ENCODE measurements around the gene TSPAN4.

Gene TSPAN4

DNA sequence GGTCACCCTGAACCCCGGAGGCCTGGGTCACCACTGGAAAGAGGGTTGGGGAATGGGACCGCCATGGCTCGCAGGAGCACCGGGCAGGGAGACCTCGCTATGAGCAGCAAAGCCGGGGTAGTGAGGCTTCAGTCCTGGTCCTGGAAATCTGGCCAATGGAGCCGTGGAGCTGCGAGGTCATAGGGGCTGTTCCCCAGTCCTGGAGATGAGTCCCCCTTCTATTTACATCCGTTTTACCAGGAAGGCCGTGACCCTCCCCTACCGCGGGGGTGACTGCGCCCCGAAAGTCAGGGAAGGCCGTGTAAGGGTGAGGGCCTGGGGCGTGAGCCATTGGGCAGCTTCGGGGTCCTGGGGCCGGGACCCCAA lies 38.1 kb upstream of the TSPAN4 start:
- no peak for DNase-seq

GRCh38 chr11:808427-809286 lies 34.0 kb upstream of the TSPAN4 start:
- DNase-seq = no peak

GRCh38 chr11:809287-810039 lies 33.2 kb upstream of the TSPAN4 start, which contains the start of gene RPLP2:
RPLP2 (plus strand) TSS chr11:809967; CDS start chr11:810235, 268 bp downstream.
- peak; percentile 97 for DNase-seq

DNA sequence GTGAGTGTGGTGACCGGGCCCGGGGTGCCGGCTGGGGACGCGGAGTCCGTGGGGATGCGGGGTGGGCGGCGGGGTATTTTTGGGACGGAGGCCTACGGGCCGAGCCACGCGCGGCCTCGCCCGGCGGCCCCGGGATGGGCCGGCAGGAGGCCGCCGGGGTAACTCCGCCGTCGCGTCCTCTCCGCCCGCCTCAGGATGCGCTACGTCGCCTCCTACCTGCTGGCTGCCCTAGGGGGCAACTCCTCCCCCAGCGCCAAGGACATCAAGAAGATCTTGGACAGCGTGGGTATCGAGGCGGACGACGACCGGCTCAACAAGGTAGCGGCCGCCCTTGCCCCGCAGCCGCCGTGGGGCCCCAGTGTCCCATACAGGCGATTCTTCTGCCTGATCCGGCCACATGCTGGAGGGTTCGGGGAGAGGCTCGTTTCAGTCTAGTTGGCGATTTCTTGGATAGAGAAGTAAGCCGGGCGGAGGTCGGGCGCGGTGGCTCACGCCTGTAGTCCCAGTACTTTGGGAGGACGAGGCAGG lies 32.5 kb upstream of the TSPAN4 start:
- no peak for DNase-seq

DNA sequence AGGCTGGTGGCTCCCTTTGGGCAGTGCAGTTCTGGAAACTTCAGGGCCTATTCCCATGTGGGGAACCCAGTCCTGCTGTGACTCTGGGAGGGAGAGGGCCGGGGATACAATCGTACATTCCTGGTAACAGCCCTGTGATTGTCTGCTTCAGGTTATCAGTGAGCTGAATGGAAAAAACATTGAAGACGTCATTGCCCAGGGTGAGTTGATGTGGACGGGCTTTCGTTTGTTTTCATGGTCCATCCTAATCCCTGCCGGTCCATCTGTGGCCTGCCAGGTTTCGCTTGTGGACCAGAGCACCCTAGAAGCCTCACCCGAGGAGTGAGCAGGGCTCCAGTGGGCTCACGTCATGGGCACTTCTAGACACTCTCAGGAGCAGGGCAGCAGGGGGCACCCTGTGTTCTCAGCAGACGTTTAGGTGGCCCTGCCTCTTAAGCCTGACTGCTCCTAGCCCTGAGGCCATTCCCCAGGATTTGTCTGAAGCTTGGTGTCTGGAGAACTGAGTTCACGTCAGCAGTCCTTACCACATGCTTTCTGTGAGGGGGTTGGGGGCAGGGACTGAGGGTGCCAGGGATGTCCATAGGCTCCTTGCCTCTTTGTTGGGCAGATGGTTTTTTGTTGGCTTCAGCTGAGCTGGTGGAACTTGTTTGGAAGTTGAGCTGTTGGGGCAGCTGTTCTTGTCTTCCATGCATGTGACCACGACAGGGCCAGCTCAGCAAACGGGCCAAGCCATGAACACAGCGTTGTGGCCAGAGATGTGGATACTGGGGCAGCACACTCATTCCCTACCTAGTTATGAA lies 31.0 kb upstream of the TSPAN4 start:
- DNase-seq = no peak

DNA sequence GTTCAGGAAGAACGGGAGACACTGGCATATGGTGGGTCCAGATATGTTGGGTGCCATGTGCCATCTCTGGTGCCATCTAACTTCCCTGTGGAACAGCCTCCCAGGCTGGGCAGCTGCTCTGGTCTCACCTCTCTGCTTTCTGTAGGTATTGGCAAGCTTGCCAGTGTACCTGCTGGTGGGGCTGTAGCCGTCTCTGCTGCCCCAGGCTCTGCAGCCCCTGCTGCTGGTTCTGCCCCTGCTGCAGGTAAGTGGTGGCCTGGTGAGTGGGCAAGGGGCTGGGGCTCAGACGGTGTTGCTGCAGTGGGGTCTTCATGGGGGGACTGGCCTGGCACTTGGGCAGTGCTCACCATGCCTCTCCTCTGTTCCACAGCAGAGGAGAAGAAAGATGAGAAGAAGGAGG lies 30.3 kb upstream of the TSPAN4 start:
- no peak for DNase-seq

DNA sequence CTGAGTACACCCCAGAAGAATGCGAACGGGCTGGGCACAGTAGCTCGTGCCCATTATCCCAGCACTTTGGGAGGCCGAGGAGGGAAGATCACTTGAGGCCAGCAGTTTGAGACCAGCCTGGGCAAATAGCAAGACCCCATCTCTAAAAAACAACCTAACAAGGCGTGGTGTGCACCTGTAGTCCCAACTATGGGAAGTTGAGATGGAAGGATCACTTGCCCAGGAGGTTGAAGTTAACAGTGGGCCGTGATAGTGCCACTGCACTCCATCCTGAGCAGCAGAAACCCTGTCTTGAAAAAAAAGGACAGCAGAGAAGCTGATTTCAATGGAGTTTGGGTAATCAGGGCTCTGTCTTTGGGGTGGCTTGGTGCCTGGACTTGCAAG lies 29.6 kb upstream of the TSPAN4 start:
- no peak for DNase-seq

GRCh38 chr11:813456-814096 lies 29.1 kb upstream of the TSPAN4 start:
- DNase-seq = no peak

GRCh38 chr11:815675-816432 lies 26.8 kb upstream of the TSPAN4 start:
- no peak for DNase-seq

- DNase-seq = no peak
These were observed 26.2 kb upstream of the TSPAN4 start for GRCh38 chr11:816433-816779.

DNA sequence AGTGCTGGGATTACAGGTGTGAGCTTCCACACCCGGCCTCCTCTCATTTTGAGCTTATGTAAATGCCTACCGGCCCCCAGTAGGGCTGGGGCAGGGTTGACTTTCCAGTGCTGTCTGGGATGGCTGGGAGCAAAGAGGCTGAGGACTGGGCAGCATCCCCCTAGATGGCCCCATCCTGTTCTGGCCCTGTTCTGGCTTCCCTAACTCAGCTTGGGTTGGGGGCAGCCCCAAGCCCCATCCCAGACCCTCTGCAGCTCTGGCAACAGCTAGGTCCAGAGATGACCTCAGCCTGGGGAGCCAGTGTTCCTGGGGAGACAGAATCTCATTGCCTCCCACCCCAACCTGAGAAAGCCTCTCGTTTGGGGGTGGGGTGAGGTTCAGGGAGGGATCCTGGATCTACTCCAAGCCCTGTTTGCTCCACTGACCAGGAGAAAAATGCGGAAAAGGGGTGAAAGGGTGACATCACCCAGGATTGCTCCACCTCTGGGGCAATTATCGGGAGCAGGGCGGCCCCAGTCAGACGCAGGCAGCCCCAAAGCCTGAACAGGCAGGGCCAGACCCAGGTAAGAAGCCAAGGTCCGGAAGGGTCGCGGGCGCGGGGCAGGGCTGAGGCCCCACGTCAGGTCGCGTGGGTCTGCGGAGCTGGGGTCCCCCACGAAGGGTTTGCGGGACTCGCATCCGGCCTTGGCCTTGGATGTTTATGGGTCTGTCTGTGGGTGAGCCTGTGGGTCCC lies 24.1 kb upstream of the TSPAN4 start, which contains the start of gene PNPLA2:
Gene PNPLA2, plus strand, starts transcription at position 519 of the 733 bp plus-strand sequence. CDS start 805 bp downstream, outside the sequence.
- no peak for DNase-seq

DNA sequence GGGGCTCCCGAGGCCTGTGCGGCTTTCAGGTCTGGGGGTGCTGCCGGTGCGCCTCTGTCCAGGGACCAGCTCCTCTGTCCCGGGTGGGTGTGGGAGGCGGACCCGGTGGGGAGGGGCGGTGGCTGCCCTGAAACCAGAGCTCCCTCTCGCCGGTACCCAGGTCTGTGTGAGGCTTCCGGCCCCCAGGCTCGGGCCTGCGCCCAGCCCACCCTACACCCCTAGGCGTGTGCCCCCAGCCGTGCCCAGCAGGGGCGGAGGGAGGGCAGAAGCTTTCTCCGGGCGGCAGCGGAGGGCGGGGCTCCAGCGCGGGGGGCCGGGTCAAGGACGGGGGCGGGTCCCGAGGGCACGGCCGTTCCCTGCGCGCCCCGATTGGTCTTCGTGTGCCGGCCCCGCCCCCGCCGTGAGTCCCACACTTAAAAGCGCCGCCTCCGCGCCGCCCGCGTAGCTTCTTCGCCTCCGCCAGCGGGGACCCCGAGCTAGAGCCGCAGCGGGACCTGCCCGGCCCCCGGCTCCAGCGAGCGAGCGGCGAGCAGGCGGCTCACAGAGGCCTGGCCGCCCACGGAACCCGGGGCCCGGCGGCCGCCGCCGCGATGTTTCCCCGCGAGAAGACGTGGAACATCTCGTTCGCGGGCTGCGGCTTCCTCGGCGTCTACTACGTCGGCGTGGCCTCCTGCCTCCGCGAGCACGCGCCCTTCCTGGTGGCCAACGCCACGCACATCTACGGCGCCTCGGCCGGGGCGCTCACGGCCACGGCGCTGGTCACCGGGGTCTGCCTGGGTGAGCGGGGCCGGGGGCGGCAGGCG lies 23.3 kb upstream of the TSPAN4 start:
- peak; percentile 87 for DNase-seq

DNA sequence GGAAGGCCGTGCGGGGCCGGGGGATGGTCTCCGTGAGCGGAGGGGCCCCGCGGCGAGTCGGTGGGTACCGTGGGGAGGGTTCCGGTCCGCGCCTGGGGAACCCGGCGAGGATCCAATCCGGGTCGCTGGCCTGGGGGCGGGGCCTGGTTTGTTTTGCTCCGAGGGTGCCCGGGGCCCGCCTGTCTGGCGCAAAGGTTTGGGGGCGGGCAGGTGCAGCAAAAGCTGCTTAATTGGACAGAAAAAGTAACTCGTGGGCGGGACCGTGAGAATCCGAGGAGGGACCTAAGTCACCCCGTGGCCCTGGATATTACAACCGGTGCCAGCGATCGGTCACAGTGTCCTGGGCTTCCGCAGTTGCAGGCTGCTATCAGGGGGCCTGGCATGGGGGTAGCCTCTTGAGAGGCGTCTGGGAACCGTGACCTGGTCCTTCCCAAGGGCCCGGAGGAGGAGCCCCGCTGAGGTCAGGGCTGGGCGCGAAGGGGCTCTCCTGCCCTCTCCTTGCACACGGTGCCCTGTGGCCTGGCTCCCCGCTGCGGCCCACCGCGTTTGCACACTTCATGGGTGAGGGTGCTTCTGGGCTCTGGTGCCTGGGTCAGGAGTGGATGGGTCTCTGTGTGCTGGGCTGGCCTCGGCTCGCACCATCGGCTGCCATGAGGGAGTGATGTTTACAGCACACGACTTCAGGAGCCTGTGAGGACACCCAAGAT lies 22.6 kb upstream of the TSPAN4 start:
- DNase-seq = peak; percentile 69

DNA sequence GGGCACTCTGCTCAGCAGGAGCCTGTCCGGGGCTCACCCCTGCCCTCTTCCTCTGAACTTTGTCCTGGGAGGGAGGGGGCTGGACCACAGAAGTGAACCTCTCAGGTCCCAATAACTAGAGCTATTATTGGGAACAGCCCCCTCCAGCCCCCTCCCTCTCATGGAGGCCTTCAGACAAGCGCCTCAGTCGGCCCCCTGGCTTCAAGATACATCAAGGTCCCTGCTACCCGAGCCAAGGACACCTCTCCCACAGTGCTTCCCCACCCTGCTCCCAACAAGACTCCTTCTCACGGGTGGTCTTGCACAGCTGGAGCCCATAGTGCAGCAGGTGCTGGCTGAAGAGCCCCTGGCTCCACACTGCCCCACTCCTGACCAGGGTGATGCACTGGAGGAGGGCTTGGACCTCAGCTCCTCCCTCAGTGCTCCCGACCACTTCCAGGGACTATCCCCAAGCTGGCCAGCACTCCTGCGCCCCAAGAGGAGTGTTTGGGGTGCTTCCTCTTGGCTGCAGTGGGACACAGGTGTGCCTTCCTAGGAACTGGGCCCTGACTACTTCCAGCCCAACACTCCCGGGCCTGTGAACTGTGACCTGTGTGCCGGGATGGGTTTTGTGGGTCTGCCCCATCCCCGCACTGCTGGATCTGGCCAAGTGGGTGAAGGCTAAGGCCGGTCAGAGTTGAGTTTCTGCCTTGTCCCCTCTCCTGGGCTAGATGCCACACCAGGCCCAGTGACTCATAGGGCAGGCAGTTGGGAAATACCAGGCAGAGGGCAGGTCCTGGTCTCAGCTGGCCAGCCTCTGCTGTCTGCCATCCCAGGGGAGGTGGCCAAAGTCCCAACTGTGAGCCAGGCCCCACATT lies 21.8 kb upstream of the TSPAN4 start:
- DNase-seq = peak; percentile 62

DNA sequence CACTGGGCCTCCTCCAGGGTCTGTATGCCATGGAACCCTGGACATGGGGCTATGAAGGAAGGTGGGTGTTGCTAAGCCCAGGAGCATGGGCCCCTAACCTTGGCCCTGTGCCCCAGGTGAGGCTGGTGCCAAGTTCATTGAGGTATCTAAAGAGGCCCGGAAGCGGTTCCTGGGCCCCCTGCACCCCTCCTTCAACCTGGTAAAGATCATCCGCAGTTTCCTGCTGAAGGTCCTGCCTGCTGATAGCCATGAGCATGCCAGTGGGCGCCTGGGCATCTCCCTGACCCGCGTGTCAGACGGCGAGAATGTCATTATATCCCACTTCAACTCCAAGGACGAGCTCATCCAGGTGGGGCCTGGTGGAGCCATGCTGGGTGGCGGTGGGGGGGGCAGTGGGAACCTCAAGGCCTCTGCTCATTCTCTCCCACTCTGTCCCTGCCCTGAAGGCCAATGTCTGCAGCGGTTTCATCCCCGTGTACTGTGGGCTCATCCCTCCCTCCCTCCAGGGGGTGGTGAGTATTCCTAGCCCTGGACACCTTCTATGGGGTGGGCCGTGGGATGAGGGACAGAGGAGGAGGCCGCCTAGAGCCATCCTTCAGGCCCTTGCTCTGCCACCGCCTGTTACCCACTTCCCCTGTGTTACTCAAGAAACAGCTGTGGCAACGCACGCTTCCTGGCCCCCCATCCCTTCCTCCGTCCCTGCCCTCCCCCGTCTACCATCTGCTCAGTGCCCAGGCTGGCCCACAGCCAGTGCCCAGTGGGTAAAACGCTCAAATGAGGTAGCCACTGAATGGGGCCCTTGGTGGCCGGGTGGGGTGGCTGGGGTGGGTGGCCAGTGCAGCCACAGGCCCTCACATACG lies 20.9 kb upstream of the TSPAN4 start:
- DNase-seq = no peak

GRCh38 chr11:823441-824291 lies 19.0 kb upstream of the TSPAN4 start:
- DNase-seq = no peak

Measured in fibroblast of skin of back (primary cell).